Left cardiac atrium (tissue), 4 donors: ENCODE results near the gene RNF38. TPM values are rescaled to one million over a fixed set of nuclear protein-coding genes. Genes with fewer than 3 reads are reported as not detected.
"Not testable (repeated sequence)": the region's sequence is repeated elsewhere in the genome, so short reads cannot be mapped to it uniquely, and the experiment has no call there.

Experiments used
- ATAC-seq, 2 donors: fragments of 200-7000 bp; cut with Tn5 transposase; one replicate each; pipeline ENCODE4 v1.9.1; 2020; ENCODE audit warnings: mild to moderate bottlenecking in 2 of 2, moderate library complexity in 2 of 2
- DNase-seq: peaks from one replicate; pipeline ENCODE4 v3.0.0-alpha.2; 2020
- intact Hi-C, 2 donors: fragments of 100-400 bp; cut with DNase I; formaldehyde crosslinking; loops; one replicate each; pipeline versions ENCODE4 v1.14.1 to v1.15.1; 2022 to 2023
- long read RNA-seq: library from polyadenylated mRNA; unstranded; transcript quantifications from one replicate; pipeline ENCODE4 v2.0.0, GENCODE V29; 2021
- total RNA-seq, 2 donors: library from RNA; stranded (reverse); fragmentation: NEBNext Ultra II Directional; extraction: Animal tissue kit (Norgen Biotek cat#: 25700); gene quantifications; one replicate each; pipeline ENCODE4 v1.2.1, GENCODE V29; 2021
- donor health status: DM: no; HTN: yes; CAD: no.
- donor health status: DM: no; HTN: yes; CAD: no; lungs with severe emphysema.
- donor health status: DM: yes; HTN: yes; CAD: no.
- donor health status: Dilated cardiomyopathy.

RNF38 gene
- total RNA-seq = 10 to 100 TPM; 25.4 to 29.6 TPM
- long read RNA-seq, full-length matches to known transcripts = 1 of 6 reads
- long read RNA-seq, partial matches to known transcripts = 3 of 6 reads
- long read RNA-seq, other reads (novel, unspliced or antisense) = 2 of 6 reads

DNA sequence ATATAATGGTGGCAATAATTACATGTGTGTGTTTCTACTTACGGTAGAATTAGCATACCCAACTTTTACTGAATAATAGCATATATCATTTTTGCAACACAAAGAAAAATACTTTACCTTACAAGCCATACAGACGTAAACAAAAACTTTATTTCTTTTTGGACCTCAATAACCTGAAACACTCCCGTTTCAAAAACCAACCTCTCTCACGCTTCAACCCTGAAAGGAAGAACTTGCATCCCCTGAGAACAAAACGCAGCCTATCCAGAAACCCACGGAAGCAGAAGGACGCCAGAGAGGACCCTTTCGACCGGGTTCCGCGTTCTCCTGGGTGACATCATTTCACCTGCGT lies at the start of gene RNF38:
TSS of gene RNF38 (minus strand) at position 290 of the 352 bp plus-strand sequence. CDS start at position 129, 161 bp downstream.
- ATAC-seq (no peak), DNase-seq (no peak)
- intact Hi-C loops = loop anchor here (5.0 kb wide), 3 partner anchors 47 to 157 kb away; no protein-coding TSS in a partner anchor

DNA sequence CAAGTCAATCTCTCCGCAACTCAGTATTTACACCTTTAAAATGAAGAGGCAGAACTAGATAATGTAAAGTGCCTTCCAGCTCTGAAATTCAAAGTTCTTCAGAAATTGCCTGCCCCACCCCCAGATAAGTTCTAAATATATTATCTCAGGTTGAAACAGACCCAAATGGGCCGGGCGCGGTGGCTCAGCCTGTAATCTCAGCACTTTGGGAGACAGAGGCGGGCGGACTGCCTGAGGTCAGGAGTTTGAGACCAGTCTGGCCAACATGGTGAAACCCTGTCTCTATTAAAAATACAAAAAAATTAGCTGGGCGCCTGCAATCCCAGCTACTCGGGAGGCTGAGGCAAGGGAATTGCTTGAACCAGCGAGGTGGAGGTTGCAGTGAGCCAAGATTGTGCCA lies 48.5 kb upstream of the RNF38 start:
- intact Hi-C loops = loop anchor here in 1 of 2 donors (5.0 kb wide), 1 partner anchor 46 kb away; the partner anchor contains the start of gene RNF38
- not testable (repeated sequence) for ATAC-seq
- peak; percentile 29 for DNase-seq

DNA sequence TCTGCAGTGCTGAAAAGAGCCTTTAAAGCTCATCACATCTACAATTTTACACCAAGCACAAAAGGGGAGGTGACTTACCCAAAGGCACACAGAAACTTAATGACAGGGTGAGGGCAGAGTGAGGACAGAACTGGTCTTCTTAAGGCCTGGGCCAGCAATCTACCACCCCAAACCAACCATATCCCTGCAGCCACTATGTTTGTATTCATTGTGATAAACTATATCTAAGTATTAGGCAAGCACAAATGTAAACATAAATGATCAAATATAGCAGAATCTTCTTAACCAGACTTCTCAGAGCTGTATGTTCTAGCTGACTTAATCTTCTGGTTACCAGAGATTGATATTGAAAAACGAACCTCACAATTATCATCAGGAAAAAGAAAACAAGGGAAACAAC lies 47.9 kb upstream of the RNF38 start:
- intact Hi-C loops = loop anchor here in 1 of 2 donors (5.0 kb wide), 1 partner anchor 46 kb away; the partner anchor contains the start of gene RNF38
- no peak for ATAC-seq
- DNase-seq = no peak

DNA sequence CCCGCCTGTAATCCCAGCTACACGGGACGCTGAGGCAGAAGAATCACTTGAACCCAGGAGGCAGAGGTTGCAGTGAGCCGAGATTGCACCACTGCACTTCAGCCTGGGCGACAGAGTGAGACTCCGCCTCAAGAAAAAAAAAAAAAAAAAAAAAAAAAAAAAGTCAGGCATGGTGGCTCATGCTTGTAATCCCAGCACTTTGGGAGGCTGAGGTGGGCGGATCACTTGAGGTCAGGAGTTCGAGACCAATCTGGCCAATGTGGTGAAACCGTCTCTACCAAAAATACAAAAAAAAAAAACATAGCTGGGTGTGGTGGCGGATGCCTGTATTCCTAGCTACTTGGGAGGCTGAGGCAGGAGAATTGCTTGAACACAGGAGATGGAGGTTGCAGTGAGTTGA lies 46.6 kb upstream of the RNF38 start:
- intact Hi-C loops = loop anchor here in 1 of 2 donors (5.0 kb wide), 1 partner anchor 44 kb away; the partner anchor contains the start of gene RNF38
- DNase-seq, ATAC-seq: not testable (repeated sequence)

DNA sequence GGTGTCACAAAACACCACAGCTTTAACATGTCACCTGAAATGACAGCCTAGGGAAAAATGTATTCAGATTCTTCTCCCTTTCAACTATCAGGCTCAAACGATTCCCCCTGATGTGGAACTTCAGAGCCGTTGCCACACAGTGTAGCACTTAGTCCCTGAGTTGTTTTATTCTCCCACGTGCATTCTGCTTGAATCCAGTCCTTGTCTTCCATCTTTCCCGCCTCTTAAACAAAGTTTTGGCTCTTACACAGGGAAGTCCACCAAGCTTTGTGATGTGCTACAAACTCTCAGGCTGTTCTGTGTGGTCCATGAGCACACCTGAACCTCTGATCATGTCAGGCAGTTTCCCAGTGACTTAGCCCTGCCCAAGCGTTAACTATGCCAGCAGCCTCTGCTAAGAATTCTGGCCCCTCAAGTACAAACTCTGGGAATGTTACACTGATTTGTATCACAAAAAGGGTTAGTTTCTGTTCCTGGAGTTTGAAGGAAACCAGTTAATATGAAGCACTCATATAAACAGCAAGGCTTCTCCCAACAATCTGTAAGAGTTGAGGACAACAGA lies 45.8 kb upstream of the RNF38 start:
- no peak for DNase-seq
- intact Hi-C loops = loop anchor here in 1 of 2 donors (5.0 kb wide), 1 partner anchor 44 kb away; the partner anchor contains the start of gene RNF38
- no peak for ATAC-seq

DNA sequence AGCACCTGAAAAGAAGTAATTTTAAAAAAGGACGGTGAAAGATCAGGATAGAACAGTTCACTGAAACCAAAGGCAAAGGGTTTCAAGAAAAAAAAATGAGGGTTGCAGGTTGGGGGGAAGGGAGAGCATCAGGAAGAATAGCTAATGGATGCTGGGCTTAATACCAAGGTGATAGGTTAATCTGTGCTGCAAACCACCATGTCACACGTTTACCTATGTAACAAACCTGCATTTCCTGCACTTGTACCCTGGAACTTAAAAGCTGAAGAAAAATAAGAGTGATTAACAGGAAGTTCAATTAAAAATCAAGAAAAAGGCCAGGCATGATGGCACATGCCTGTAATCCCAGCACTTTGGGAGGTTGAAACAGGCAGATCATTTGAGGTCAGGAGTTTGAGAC lies 44.1 kb upstream of the RNF38 start:
- ATAC-seq (no peak), DNase-seq (no peak)
- intact Hi-C loops = no loop called here

DNA sequence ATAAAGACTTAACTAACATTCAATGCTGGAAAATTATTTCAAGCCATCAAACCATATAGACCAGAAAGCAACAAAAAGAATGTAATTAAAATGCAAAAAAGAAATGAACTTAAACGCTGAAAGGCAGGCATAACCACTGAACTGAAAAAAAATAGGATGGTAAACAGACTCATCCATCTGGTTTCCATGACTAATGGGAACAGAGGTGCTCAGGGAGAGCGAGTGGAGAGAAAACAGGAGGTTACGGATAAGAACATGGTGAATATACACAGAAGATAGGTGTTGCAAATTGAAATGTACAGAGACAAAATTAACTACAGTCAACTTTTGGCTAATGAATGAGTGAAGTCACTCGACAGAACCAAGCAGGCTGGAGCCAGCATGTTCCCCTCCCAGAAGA lies 43.5 kb upstream of the RNF38 start:
- DNase-seq (no peak), ATAC-seq (no peak)
- intact Hi-C loops = no loop called here

DNA sequence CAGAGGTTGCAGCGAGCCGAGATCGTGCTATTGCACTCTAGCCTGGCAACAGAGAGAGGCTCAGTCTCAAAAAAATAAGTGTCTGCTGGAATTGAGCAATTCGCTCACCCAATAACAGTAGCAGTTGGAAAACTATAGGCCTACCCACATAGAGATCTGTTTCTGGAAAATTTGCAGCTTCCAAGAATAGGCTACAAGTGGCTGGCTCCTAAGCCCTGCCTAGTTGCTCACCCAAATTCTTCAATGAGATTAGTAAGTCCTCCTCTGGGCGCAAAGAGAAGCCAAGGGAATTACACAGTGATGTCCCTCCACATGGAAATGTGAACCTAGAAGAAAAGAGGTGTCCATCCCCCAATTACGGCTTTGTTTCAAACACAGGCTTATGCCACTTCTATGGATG lies 42.6 kb upstream of the RNF38 start:
- ATAC-seq = no peak
- DNase-seq = no peak
- intact Hi-C loops = no loop called here

DNA sequence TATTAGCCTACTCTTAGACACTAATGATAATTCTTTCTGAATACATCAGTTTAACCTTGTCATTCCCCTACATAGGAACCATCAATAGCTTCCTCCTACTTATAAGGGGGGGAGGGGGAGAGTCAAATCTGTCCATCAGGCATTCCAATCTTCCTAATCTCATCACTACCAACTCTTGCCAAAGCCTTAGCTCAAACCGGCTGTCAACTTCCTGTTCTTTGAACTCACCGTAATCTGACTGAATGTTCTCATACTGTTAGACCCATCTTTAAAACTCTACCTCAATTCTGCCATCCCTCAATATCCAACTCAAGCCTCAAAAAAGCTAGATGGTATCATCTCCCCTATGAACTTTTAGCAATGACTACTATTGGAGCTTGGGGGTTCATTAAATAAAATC lies 41.9 kb upstream of the RNF38 start:
- intact Hi-C loops = no loop called here
- no peak for DNase-seq
- no peak for ATAC-seq

DNA sequence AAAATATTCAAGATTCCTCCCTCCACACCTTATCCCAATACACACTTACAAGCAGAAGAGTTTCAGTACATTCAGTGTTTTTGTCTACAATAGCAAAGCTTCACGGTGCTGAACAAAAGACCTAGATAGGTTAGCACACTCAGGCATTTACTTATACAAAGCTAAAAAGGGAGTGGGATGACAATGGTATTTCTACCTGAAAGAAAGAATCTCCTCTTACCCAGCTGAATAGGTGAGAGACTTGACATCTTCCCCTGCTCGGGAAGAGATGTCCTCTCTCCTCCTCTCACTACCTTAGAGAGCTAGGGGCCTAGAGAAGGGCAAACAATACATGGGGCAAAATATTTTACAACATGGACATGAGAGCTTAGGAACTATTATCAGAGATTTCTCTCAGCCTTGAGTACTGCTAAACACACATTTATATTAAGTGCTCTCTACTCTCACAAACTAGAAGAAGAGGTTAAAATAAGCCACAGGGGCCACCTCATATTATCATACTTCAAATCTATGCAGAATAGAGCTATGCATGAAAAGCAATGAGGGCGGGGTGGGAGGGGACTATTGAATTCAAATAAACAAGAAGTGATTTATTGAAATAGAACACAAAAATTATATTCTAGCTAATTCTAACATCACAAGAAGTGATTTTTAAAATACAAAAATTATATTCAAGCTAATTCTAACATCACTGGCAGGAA lies 38.6 kb upstream of the RNF38 start:
- DNase-seq = no peak
- no peak for ATAC-seq
- intact Hi-C loops = no loop called here

DNA sequence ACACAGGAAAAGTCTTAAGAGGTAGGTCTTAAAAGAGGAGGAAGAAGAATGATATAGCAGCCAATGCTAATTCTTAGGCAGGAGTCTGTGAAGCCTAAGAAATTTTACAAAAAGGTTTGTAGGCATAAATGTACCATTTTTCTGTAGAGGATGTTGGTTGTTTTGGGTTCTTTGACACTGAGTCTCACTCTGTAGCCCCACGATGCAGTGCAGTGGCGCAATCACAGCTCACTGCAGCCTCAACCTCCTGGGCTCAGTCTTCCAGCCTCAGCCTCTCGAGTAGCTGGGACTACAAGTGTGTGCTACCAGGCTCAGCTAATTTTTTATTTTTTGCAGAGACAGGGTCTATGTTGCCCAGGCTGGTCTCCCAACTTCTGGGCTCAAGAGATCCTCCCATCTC lies 37.7 kb upstream of the RNF38 start:
- intact Hi-C loops = no loop called here
- DNase-seq (no peak), ATAC-seq (no peak)

DNA sequence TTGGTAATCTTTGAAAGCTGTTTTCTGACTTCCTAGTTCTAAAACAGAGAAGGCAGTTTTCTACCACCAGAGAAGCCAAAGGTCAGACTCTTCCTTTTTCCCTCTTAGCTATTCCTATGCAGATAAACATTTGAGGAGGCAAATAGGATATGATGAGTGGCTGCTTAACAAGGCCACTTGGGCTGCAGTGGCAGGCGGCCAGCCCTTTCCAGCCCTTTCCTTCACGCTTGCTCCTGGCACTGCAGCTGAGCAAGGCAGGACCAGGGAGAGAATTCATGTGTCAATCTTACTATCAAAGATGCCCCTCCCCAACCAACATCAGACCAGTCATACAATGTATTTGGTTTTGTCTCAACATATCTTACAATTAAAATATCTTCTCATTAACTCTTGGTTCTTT lies 36.8 kb upstream of the RNF38 start:
- ATAC-seq = peak; percentile 44 to 64

DNA sequence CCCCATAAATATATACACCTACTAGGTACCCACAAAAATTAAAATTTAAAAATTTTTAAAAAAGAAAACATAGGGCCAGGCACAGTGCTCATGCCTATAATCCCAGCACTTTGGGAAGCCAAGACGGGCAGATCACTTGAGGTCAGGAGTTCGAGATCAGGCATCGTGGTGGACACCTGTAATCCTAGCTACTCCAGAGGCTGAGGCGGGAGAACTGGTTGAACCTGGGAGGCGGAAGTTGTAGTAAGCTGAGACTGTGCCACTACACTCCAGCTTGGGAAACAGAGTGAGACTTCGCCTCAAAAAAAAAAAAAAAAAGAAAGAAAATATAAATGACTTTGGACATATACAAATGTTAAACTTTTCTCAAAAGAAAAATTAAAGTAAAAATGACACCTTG lies 33.3 kb upstream of the RNF38 start:
- ATAC-seq = no peak
- intact Hi-C loops = no loop called here
- no peak for DNase-seq

More for the DNA sequence above, 36.8 kb upstream of the RNF38 start:
- peak; percentile 40 for DNase-seq
- intact Hi-C loops = no loop called here

DNA sequence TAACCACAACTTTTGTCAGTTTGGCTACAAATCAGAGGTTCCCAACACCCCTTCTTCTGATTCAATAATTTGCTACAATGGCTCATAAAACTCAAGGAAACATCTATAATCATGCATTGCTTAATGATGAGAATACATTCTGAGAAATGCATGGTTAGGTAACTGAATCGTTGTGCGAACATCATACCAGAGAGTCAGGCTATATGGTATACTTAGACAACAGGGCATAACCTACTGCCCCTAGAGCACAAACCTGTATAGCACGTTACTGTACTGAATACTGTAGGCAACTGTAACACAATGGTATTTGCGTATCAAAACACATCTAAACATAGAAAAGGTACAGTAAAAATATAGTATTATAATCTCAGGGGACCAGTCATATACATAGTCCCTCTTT lies 31.0 kb upstream of the RNF38 start:
- DNase-seq (no peak), ATAC-seq (no peak)
- intact Hi-C loops = no loop called here

DNA sequence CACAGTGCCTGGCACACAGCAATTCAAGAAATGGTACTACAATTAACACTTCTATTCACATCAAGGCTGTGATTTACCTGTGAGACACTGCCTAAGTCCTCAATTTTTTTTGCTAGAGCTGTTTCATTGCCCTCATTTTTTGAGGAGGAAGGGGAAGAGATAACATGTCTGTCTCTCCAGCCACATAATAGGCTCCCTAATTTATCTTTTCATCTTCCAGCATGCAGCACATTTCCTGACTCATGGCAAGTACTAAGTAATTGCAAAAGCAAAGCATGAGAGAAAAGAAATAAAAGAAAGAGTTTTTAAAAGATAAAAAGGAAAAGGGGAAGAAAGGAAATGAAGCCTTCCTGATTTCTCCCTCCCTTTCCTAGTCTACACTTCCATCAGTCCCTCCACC lies 26.9 kb upstream of the RNF38 start:
- DNase-seq = no peak
- no peak for ATAC-seq
- intact Hi-C loops = no loop called here

DNA sequence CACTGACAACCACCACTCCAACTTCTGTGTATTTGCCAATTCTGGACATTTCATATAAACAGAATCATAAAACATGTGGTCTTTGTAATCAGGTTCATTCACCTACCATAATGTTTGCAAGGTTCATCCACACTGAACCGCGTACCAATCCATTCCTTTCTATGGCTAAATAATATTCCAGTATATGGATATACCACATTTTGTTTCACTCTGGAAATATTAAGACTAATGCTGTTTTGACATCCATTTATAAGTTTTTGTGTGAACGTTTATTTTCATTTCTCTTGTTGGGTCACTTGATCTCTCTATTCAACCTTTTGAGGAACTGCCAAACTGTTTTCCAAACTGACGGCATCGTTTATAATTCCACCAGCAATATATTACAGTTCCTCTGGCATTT lies 26.3 kb upstream of the RNF38 start:
- no peak for DNase-seq
- intact Hi-C loops = no loop called here
- ATAC-seq = no peak

DNA sequence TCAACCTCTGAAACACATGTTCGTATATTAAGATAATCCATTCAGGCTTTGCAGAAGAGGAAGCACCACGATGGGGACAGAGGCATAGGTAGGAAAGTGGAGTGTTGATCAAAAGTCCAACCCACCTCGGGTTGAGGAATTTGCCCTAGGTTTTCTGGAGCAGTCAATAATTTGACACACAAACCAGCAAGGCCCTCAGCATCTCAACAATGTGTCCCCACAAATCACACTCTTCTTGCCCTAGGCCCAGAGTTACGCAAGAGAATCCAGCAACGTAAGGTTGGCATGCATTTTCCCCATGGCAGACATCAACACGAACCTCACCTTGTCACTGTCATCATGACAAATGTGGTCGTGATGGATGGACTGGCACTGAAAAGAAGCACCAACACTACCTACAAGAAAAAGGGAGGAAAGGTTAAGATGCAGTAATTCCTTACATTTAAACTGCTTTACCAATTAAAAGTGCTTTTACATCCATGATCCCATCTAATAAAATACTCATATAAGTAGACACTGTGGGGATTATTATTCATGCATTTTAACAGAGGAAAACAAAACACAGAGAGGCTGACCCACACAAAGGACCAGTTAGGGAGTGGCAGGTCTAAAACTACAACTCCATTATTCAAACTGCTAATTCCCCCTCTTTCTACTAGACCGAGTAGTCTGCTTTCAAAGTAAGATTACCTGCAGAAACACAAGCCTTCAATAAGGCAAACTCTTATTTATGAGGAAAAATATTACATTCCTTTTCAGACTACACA lies 24.4 kb upstream of the RNF38 start:
- intact Hi-C loops = no loop called here
- DNase-seq (no peak), ATAC-seq (no peak)

DNA sequence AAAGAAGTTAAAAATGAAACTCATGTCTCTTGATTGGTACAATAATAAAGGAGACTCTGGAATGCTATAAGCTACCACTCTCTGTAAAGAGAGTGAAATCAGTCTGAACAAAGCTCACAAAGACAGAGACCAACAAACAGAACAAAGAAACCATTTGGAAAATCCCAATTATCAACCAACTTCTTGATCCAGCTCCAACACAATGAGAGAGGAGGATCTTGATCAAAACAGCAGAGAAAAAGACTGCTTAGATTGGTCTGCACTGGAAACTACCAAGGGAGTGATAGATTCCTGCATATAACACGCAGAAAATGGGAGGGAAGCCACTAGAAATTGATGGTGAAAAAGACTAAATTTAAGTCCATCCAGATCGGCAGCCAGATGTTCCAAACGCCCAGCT lies 23.1 kb upstream of the RNF38 start:
- DNase-seq (no peak), ATAC-seq (no peak)
- intact Hi-C loops = no loop called here

DNA sequence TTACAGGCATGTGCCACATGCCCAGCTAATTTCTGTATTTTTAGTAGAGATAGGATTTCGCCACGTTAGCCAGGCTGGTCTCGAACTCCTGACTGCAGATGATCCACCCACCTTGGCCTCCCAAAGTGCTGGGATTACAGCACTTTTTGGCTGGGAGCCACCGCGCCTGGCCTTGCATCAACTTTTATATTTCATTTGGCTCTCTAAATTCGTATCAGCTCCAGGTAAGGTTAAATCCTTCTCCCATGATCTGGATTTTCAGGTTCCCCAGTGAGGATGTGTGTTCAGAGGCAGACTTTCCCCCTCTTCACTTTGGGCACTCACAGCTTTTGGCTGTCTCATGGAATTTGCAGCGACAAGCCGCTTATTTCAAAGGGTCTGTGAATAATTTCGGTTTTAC lies 16.8 kb upstream of the RNF38 start:
- DNase-seq (no peak), ATAC-seq (no peak)
- intact Hi-C loops = no loop called here
